D721Med (cell line): ENCODE data around the gene GPC3.

Experiments used
- DNase-seq: peaks from one replicate; pipeline ENCODE4 v3.0.0; 2011; ENCODE audit warnings: low spot score; ENCODE audit not compliant: insufficient read length
- FAIRE-seq: peaks from 2 replicates; lab custom pipeline; 2011; peaks lifted over from hg19 to GRCh38; lab: Jason Lieb, UNC
- TF ChIP-seq, protein P1 (sequence below): IDR thresholded peaks from 2 replicates; pipeline ENCODE4 v1.5.1; 2012; ENCODE audit warnings: mild to moderate bottlenecking, control low read depth; ENCODE audit not compliant: insufficient read depth; ENCODE audit errors: missing control alignments

The GPC3 gene

DNA sequence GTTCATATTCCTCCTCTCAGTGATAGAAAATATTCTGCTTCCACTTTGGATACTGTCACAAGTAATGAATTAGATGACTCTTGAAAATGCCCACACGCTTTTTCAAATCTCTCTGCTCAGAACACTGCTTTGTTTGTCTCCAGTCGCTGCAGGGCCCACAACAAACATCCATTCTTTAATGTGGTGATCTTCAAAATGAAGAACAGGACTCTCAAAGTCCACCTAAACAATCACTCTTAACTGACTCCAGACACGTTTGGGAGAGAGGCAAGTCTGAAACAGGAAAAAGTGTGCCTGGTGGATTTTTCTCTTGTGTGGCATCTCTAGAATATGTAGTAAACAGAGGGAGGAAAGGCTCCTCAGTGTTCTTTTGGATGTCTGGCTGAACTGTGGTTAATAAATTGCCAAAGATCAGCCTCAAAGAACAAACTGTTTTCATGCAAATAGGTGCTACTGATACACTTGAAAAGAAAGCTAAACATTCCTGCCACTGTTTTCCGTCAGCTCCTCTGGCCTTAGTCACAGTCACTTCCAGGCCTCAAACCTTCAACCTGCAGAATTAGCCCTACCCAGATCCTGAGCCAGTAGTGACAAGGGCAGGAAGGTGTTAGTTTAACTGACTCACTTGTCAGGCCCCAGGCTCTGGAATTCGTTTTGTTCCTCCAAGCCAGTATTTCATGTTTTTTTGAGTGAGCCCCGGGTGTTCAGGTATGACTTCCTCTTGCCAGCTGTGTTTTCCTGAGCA lies 310.5 kb downstream of the GPC3 start:
- FAIRE-seq (no peak), DNase-seq (no peak)
- TF ChIP-seq, protein P1, sequence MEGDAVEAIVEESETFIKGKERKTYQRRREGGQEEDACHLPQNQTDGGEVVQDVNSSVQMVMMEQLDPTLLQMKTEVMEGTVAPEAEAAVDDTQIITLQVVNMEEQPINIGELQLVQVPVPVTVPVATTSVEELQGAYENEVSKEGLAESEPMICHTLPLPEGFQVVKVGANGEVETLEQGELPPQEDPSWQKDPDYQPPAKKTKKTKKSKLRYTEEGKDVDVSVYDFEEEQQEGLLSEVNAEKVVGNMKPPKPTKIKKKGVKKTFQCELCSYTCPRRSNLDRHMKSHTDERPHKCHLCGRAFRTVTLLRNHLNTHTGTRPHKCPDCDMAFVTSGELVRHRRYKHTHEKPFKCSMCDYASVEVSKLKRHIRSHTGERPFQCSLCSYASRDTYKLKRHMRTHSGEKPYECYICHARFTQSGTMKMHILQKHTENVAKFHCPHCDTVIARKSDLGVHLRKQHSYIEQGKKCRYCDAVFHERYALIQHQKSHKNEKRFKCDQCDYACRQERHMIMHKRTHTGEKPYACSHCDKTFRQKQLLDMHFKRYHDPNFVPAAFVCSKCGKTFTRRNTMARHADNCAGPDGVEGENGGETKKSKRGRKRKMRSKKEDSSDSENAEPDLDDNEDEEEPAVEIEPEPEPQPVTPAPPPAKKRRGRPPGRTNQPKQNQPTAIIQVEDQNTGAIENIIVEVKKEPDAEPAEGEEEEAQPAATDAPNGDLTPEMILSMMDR, result no peak

DNA sequence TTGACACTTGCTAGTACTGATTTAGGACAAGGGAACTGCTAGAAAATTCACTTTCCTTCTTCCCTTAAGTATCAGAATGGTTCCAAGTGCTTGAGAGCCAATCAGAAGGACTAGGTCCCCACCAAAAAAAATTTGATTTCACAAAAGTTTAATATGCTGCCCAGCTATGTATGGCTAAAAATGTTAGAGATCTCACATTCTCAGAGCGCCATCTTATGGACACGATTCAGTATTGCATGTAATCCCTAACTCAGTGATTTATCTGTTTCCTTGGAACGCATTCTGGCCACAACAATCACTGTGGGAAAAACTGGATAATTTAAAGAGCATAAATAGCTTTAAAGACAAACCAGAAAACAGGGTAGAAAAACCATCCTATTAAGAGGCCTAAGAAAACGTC lies 315.0 kb downstream of the GPC3 start:
- peak; percentile 15 for DNase-seq
- TF ChIP-seq, protein P1, result peak; percentile 67
- FAIRE-seq, result no peak

DNA sequence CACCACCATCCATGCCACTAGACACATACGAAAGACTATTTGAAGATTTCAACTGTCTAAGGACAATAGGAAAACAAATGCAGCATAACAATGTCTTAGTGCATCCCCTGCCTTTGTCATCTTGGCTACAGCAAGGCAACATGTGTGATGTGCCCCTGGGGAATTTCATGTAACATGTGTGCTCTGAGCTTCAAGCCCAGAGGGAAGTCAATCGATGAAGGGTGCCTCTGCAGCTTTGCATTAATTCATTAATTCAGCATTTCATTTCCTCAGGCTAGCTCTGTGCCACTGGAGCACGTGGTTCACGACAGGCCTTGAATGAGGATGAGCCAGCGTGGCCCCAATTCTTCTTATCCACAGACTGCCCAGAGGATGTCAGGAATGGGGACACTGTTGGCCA lies 316.2 kb downstream of the GPC3 start:
- no peak for FAIRE-seq
- DNase-seq, result no peak
- TF ChIP-seq, protein P1, result no peak

DNA sequence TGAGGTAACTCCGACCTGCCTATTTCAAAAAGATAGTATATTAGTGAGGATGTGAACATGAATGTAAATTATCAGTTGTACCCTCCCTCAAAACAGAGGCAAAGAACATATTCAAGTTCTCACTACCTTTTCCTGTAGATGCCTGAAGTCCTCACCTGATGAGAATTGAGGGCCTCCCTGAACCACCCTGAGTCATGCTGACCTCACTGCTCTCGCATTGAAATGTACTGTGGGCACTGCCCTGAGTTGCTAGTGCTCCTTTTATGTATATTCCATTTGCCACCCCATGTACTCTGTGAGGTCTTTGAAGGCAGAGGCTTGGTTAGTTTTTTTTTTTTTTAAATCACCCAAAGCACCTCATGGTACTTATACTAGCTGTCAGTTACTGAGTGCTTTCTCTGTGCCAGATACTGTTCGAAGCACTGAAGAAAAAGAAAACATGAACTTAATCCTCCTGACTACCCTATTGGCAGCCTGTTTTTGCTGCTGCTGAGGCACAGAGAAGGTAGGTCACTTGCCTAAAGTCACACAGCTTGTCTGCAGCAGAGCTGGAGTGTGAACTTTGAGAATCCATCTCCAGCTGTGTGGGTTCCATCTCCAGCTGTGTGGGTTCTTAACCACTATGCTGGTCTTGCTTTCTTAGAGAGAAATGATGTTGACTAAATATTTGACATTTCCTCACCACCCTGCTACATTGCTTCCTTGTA lies 317.0 kb downstream of the GPC3 start:
- FAIRE-seq (no peak), DNase-seq (no peak)
- TF ChIP-seq, protein P1, result no peak

DNA sequence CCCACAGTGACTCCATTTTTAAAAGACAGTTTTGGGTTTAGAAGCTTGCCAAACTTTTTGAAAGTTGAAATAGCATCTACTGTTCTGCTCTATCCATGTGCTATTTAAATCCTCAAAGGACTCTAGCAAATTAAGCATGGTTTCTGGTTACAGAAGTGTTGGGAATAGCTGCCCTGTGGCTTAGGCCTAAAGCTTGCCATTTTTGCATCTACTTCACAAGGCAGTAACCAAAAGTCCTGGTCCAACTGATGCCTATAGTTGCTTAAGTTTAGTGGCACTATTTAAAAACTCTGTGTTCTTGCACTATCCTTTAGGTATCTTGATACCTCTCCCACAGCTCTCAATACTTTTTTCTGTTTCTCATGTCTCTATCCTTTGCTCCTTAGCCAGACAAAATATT lies 319.1 kb downstream of the GPC3 start:
- TF ChIP-seq, protein P1, result no peak
- DNase-seq (no peak), FAIRE-seq (no peak)

DNA sequence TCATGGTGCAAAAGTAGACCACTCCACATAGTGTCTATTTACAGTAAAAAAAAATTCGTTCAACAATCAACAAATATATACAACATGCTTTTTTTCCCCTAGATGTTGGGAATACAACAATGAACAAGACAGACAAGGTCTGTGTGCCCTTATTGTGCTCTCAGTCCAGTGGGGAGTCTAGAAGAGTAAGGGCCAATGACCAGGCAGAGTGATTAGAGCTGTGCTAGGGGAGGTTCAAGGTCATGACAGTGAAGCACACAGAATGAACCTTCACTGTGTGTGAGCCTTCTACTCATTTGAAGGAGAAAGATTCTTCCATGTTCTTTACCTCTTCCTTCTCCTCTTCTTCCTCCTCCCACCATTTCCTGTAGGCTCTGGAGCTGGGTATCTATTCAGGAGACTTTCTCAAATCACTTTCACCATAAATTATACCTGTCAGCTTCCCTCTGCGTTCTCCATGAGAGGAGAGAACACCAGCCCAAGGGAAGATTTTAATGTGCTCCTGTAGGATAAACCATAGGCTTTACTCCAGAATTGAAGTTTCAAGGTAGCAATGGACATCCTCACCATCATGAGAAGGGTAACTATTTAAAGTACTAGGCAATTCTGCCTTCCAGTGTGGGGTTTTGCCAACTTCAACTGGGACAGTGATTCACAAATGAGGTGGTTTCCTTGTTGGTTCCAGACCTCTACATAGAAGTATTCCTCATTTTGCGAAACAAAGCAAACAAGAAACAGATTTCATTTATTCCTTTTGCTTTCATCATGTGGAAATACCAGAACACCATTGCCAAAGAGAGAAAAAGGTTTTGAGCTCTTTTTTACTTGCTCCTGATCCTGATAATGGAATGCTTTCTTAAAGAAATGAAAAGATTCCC lies 323.2 kb downstream of the GPC3 start:
- no peak for FAIRE-seq
- TF ChIP-seq, protein P1, result no peak
- no peak for DNase-seq
